Adrenal gland (tissue), 5 donors: ENCODE results near the gene ABCG1.

ENCODE experiments used
- POLR2A ChIP-seq, 2 donors: fragments of 450-650 bp; IDR thresholded peaks; one replicate each; pipeline ENCODE4 v1.6.1; 2017; ENCODE audit warnings: antibody characterized with exemption in 2 of 2, mild to moderate bottlenecking in 2 of 2, moderate library complexity in 1 of 2
- TF ChIP-seq, protein P1 (sequence below), 6 experiments: fragments of 450-650 bp in 4 of 6; fragments of 200-600 bp in 2 of 6; sonication (generic) in 1 of 6; IDR thresholded peaks; 1 replicate in 5 of 6; 2 replicates in 1 of 6; pipeline versions ENCODE4 v1.5.1 to v1.8.0; 2016 to 2021; ENCODE audit warnings: antibody characterized with exemption in 6 of 6, mild to moderate bottlenecking in 2 of 6, moderate library complexity in 1 of 6
- donor health status: DM: no; HTN: no; CAD: no.

- TF ChIP-seq, protein P1, sequence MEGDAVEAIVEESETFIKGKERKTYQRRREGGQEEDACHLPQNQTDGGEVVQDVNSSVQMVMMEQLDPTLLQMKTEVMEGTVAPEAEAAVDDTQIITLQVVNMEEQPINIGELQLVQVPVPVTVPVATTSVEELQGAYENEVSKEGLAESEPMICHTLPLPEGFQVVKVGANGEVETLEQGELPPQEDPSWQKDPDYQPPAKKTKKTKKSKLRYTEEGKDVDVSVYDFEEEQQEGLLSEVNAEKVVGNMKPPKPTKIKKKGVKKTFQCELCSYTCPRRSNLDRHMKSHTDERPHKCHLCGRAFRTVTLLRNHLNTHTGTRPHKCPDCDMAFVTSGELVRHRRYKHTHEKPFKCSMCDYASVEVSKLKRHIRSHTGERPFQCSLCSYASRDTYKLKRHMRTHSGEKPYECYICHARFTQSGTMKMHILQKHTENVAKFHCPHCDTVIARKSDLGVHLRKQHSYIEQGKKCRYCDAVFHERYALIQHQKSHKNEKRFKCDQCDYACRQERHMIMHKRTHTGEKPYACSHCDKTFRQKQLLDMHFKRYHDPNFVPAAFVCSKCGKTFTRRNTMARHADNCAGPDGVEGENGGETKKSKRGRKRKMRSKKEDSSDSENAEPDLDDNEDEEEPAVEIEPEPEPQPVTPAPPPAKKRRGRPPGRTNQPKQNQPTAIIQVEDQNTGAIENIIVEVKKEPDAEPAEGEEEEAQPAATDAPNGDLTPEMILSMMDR (IDR thresholded peaks at IDR 0.05): no peak
- no peak for TF ChIP-seq POLR2A (IDR thresholded peaks at IDR 0.05)
These were observed 30.3 kb upstream of the ABCG1 start for GRCh38 chr21:42188663-42189062.
